Ovary (tissue), 9 donors: ENCODE data around the gene SLC19A1. TPM values are rescaled to one million over a fixed set of nuclear protein-coding genes. Genes with fewer than 3 reads are reported as not detected.

Source experiments
- DNase-seq, 5 donors: peaks; one replicate each; pipeline ENCODE4 v3.0.0-alpha.2; 2019 to 2020
- H3K27ac ChIP-seq, 2 donors: fragments of 200-600 bp; one replicate each; pipeline versions ENCODE4 v1.5.1 to v1.8.0; 2019 to 2022
- H3K27me3 ChIP-seq: fragments of 200-600 bp; one replicate; pipeline ENCODE4 v1.8.0; 2022
- H3K36me3 ChIP-seq: fragments of 200-600 bp; sonication (generic); one replicate; pipeline ENCODE4 v1.5.1; 2019
- H3K4me1 ChIP-seq: one replicate; pipeline ENCODE4 v1.8.1; 2013; ENCODE audit warnings: mild to moderate bottlenecking, moderate library complexity; ENCODE audit not compliant: insufficient read depth
- H3K4me3 ChIP-seq: fragments of 200-600 bp; sonication (generic); one replicate; pipeline ENCODE4 v1.5.1; 2017
- H3K9me3 ChIP-seq, 2 donors: fragments of 200-600 bp in 1 of 2; sonication (generic) in 1 of 2; one replicate each; pipeline versions ENCODE4 v1.5.1 to v1.8.1; 2013 to 2019; ENCODE audit warnings: mild to moderate bottlenecking in 1 of 2, moderate library complexity in 1 of 2
- EP300 ChIP-seq: sonication (generic); formaldehyde crosslinking; IDR thresholded peaks from one replicate; pipeline ENCODE4 v1.6.1; 2017; ENCODE audit warnings: antibody characterized with exemption
- POLR2A ChIP-seq: fragments of 450-650 bp; IDR thresholded peaks from one replicate; pipeline ENCODE4 v1.6.1; 2017; ENCODE audit warnings: antibody characterized with exemption, mild to moderate bottlenecking, moderate library complexity
- WGBS, 3 donors: extraction: QIAGEN DNeasy Blood & Tissue Kit in 1 of 3; methylation state at CpG; one replicate each; pipeline versions ENCODE4 v1.1.5 to v1.1.7; 2013 to 2017; 5-methylcytosine and 5-hydroxymethylcytosine counted together
- intact Hi-C, 4 donors: fragments of 100-400 bp; cut with DNase I; formaldehyde crosslinking; loops; one replicate each; pipeline versions ENCODE4 v1.11.0 to v1.15.1; 2022 to 2023
- polyA plus RNA-seq, 2 donors: library from polyadenylated mRNA; stranded (reverse); fragments of 200-250 nt in 1 of 2; fragments of 350-450 nt in 1 of 2; fragmentation: Illumina TruSeq in 1 of 2; extraction: RNeasy Lipid Tissue Mini Kit (QIAGEN cat#74804) in 1 of 2; gene quantifications; one replicate each; pipeline ENCODE4 v1.2.3, GENCODE V29; 2013 to 2014
- total RNA-seq, 7 donors: library from RNA; depleted of rRNA in 2 of 7; stranded (reverse); fragments of >200 nt in 2 of 7; fragmentation: NEBNext Ultra II Directional in 3 of 7; extraction: Animal tissue kit (Norgen Biotek cat#: 25700) in 3 of 7; gene quantifications; one replicate each; pipeline versions ENCODE4 v1.1.0 to v1.2.4, GENCODE V29; 2016 to 2023
- TF ChIP-seq, protein P1 (sequence below), 3 donors: fragments of 450-650 bp in 2 of 3; fragments of 200-600 bp in 1 of 3; IDR thresholded peaks; one replicate each; pipeline versions ENCODE4 v1.5.1 to v1.8.0; 2016 to 2022; ENCODE audit warnings: antibody characterized with exemption in 3 of 3, mild to moderate bottlenecking in 1 of 3
- donor health status: DM: no; HTN: no; CAD: no; lungs with moderate emphysema.
- donor health status: DM: no; HTN: no; CAD: no.
- donor health status: Bipolar disorder and iron deficiency.
- donor health status: DM: yes; HTN: yes; CAD: no.
- donor health status: DM: no; HTN: no; CAD: no.
- donor health status: DM: yes; HTN: yes; CAD: no.

The SLC19A1 gene
- total and polyA plus RNA-seq, 9 donors, result 0.88 to 18.2 (median 8.1) TPM

DNA sequence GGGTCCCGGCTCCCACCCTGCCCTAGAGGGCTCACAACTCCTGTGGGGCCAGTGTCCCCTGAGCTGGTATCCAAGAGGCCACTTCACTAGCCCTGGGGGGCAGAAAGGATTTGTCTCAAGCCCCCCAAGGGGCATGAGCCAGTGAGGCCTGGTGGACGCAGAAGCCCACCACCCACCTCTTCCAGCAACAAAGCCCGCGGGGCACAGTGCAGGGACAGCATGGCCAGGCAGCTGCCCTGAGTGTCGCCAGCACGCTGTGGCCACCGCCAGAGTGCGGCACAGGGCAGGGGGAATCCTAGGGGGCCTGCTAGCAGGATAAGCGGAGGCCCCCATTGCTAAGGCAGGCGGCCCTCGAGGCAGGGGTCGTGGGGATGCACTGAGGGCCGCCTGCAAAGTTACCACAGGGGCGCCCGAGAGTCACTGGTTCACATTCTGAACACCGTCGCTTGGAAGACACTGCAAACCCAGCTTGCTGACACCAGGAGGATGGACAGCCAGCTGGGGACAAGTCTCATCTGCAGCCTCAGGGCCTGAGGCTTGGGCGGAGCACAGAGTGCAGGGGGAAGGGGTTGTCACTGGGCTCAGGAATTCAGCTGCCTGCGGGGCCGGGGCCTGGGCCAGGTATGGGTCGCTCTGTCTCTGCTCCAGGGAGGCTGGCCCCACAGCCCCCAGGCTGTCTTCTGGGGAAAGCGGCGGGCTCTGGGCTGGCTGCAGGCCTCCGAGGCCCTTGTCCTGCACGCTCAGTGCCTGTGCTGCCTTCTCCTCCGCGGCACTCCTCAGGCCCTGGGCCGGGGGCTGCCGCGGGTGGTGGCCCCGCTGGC, 26.8 kb downstream of the SLC19A1 start:
- H3K9me3 ChIP-seq, result peaks cover 0 to 1% of the 10 kb centered on the region in 2 donors
- no peaks in the 10 kb centered on the region for H3K36me3 ChIP-seq
- H3K27ac ChIP-seq, result no peak overlapping the region
- no peaks in the 10 kb centered on the region for H3K27me3 ChIP-seq
- intact Hi-C loops, result no loop called here
- TF ChIP-seq POLR2A (no peak), EP300 (no peak)
- TF ChIP-seq, protein P1, sequence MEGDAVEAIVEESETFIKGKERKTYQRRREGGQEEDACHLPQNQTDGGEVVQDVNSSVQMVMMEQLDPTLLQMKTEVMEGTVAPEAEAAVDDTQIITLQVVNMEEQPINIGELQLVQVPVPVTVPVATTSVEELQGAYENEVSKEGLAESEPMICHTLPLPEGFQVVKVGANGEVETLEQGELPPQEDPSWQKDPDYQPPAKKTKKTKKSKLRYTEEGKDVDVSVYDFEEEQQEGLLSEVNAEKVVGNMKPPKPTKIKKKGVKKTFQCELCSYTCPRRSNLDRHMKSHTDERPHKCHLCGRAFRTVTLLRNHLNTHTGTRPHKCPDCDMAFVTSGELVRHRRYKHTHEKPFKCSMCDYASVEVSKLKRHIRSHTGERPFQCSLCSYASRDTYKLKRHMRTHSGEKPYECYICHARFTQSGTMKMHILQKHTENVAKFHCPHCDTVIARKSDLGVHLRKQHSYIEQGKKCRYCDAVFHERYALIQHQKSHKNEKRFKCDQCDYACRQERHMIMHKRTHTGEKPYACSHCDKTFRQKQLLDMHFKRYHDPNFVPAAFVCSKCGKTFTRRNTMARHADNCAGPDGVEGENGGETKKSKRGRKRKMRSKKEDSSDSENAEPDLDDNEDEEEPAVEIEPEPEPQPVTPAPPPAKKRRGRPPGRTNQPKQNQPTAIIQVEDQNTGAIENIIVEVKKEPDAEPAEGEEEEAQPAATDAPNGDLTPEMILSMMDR (IDR thresholded peaks at IDR 0.05), result no peak
- 93 to 96% (median 94%) methylated on average over 29 to 31 of the region's 31 CpGs for WGBS, 3 donors
- no peaks in the 10 kb centered on the region for H3K4me1 ChIP-seq
- H3K4me3 ChIP-seq, result no peak overlapping the region
- peak in 4 of 5 donors; percentile 11 to 31 (median 19) for DNase-seq

DNA sequence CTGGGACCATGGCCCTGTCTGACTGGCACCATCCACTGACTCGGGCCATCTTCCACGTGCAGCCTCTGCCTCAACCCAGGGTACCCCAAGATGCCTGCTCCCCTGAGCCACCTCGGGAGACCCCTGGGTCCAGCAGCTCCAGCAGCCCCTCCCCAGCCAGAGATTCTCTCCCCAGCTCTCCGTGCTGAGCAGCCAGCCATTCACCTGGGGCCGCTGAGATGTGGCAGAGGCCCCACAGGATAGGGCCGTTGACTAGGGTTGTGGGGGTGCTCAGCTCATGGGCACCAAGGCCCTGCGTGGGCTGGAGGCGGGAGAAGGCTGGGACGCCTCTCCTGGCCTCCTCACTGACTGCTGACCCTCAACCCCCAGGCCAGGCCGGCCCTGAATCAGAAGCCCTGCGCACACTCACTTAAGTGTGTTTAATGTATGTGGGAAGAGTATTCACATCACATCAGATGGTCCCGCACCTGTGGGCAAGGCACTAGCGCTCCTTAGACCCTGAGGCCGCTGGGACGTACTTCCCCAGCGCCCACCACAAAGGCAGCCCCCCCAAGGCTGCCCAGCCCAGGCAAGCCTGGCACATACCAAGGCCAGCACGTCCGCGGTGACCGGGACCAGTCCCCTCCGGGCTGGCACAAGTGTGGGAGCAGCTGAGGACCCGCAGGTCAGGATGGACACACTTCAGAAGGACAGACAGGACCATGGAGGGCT, 27.8 kb downstream of the SLC19A1 start:
- no peak for TF ChIP-seq EP300
- no peak for TF ChIP-seq POLR2A
- TF ChIP-seq, protein P1 (IDR thresholded peaks at IDR 0.05), result no peak
- Histone ChIP-seq H3K9me3 (no peaks in the 10 kb centered on the region), H3K36me3 (no peaks in the 10 kb centered on the region), H3K27me3 (no peaks in the 10 kb centered on the region), H3K4me1 (no peaks in the 10 kb centered on the region), H3K4me3 (no peak overlapping the region), H3K27ac (no peak overlapping the region)
- peak in 4 of 5 donors; percentile 10 to 32 (median 23) for DNase-seq
- WGBS, 3 donors, result 80 to 84% (median 81%) methylated on average over 20 to 22 of the region's 22 CpGs
- intact Hi-C loops, result no loop called here

DNA sequence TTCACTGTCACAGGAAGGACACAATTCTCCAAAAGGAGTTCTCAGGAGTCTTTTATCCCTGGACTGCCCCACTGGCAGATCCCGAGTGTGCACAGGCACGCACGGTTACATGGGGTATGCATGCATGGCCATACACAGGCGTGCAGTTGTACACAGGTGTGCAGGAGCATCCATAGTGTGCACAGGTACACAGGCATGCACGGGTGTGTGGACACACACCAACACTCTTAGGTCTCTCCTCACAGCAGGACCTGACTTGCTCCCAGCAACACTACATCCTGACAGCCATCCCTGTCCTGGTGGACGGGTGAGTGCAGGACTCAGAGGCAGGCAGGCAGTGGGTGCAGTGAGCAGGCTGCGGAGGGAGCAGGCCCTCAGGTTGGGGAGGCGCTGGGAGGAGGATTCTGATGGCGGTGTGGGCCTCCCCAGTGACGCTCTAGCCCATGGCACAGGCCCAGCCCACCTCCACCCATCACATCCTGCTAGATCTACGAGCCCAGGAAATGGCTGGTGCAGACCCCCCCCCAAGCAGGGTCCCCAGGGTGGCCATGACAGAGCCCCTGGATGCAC, 28.4 kb downstream of the SLC19A1 start:
- Histone ChIP-seq H3K9me3 (no peaks in the 10 kb centered on the region), H3K27ac (no peak overlapping the region), H3K36me3 (no peaks in the 10 kb centered on the region), H3K4me1 (no peaks in the 10 kb centered on the region), H3K4me3 (no peak overlapping the region), H3K27me3 (no peaks in the 10 kb centered on the region)
- 79 to 84% (median 80%) methylated on average over 11 of the region's 11 CpGs for WGBS, 3 donors
- intact Hi-C loops, result no loop called here
- TF ChIP-seq EP300 (no peak), POLR2A (no peak)
- TF ChIP-seq, protein P1 (IDR thresholded peaks at IDR 0.05), result no peak
- peak in 4 of 5 donors; percentile 6 to 34 (median 18) for DNase-seq

DNA sequence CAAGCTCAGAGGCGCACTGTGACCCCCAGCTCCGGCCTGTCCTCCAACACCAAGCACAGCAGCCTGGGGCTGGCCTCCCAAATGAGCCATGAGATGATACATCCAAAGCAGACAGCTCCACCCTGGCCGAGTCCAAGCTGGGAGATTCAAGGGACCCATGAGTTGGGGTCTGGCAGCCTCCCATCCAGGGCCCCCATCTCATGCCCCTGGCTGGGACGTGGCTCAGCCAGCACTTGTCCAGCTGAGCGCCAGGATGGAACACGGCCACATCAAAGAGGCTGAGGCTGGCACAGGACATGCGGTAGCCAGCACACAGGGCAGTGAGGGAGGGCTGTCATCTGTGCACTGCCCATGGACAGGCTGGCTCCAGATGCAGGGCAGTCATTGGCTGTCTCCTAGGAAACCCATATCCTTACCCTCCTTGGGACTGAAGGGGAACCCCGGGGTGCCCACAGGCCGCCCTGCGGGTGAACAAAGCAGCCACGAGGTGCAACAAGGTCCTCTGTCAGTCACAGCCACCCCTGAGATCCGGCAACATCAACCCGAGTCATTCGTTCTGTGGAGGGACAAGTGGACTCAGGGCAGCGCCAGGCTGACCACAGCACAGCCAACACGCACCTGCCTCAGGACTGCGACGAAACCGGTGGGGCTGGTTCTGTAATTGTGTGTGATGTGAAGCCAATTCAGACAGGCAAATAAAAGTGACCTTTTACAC, 29.1 kb downstream of the SLC19A1 start:
- H3K27me3 ChIP-seq, result no peaks in the 10 kb centered on the region
- no peaks in the 10 kb centered on the region for H3K4me1 ChIP-seq
- H3K36me3 ChIP-seq, result no peaks in the 10 kb centered on the region
- H3K4me3 ChIP-seq, result no peak overlapping the region
- no peak overlapping the region for H3K27ac ChIP-seq
- TF ChIP-seq, protein P1 (IDR thresholded peaks at IDR 0.05), result no peak
- no peak for TF ChIP-seq EP300
- no peak for TF ChIP-seq POLR2A
- DNase-seq, result peak in 4 of 5 donors; percentile 8 to 38 (median 22)
- no peaks in the 10 kb centered on the region for H3K9me3 ChIP-seq
- WGBS, 3 donors, result 75 to 81% (median 79%) methylated on average over 18 to 19 of the region's 19 CpGs
- intact Hi-C loops, result no loop called here
